Astrocyte of the cerebellum (primary cell): ENCODE measurements around the gene ARL8B.

Experiments
- DNase-seq: peaks from one replicate; pipeline ENCODE4 v3.0.0-alpha.2; 2011; ENCODE audit warnings: low read depth
- H3K4me3 ChIP-seq: 2 replicates; pipeline ENCODE4 v1.5.1; 2011; ENCODE audit warnings: mild to moderate bottlenecking, low read depth, low read length, moderate library complexity
- CTCF ChIP-seq: IDR thresholded peaks from 2 replicates; pipeline ENCODE4 v1.5.1; 2012; ENCODE audit warnings: low read length, low read depth, moderate library complexity, mild to moderate bottlenecking; ENCODE audit errors: missing control alignments
- in situ Hi-C: cut with HindIII; loops from 2 replicates; pipeline ENCODE4 v1.10.0; 2017; ENCODE audit warnings: low sequenced_read_pairs

ARL8B gene

GRCh38 chr3:5218815-5219214 is 96.7 kb downstream of the ARL8B start:
- no peak for TF ChIP-seq CTCF
- no peak for DNase-seq
- in situ Hi-C loops: no loop called here
- H3K4me3 ChIP-seq: no peak overlapping the region

- no peak for DNase-seq
- no peak for TF ChIP-seq CTCF
- in situ Hi-C loops: no loop called here
- H3K4me3 ChIP-seq: no peak overlapping the region
These were observed 97.1 kb downstream of the ARL8B start for GRCh38 chr3:5219216-5219615.

GRCh38 chr3:5220193-5220592 is 98.1 kb downstream of the ARL8B start:
- in situ Hi-C loops: no loop called here

GRCh38 chr3:5220667-5221431 is 98.8 kb downstream of the ARL8B start:
- no peak for DNase-seq
- in situ Hi-C loops: no loop called here
- H3K4me3 ChIP-seq: no peak overlapping the region
- TF ChIP-seq CTCF: no peak

More at GRCh38 chr3:5220193-5220592, 98.1 kb downstream of the ARL8B start:
- no peak for TF ChIP-seq CTCF
- no peak overlapping the region for H3K4me3 ChIP-seq
- no peak for DNase-seq

- DNase-seq: no peak
- no peak for TF ChIP-seq CTCF
- no peak overlapping the region for H3K4me3 ChIP-seq
- in situ Hi-C loops: no loop called here
These were observed 99.6 kb downstream of the ARL8B start for GRCh38 chr3:5221701-5222100.

- TF ChIP-seq CTCF: no peak
- in situ Hi-C loops: no loop called here
- no peak overlapping the region for H3K4me3 ChIP-seq
- no peak for DNase-seq
These were observed 100.4 kb downstream of the ARL8B start for GRCh38 chr3:5222283-5223005.
